ENCODE measurements around the gene PHYKPL.
"Not testable (repeated sequence)": the region's sequence is repeated elsewhere in the genome, so short reads cannot be mapped to it uniquely, and the experiment has no call there.

Gene PHYKPL

GRCh38 chr5:178234750-178235587 lies 2.4 kb upstream of the PHYKPL start:
- Mint-ChIP-seq H3K4me1 (peaks cover 55% of the 10 kb centered on the region), H3K4me3 (peak overlapping the region; percentile 16), H3K27me3 (no peaks in the 10 kb centered on the region), H3K36me3 (ENCODE audit: insufficient read depth) (peaks cover 13% of the 10 kb centered on the region), H3K9me3 (no peaks in the 10 kb centered on the region), H3K27ac (ENCODE audit: low read depth) (peak overlapping the region; percentile 32)
- ATAC-seq (replicated peaks; ENCODE audit: extremely low read depth, poor library complexity, severe bottlenecking) (no peak), DNase-seq (ENCODE audit: low spot score in 2 of 2) (peak; percentile 62 to 71)

DNA sequence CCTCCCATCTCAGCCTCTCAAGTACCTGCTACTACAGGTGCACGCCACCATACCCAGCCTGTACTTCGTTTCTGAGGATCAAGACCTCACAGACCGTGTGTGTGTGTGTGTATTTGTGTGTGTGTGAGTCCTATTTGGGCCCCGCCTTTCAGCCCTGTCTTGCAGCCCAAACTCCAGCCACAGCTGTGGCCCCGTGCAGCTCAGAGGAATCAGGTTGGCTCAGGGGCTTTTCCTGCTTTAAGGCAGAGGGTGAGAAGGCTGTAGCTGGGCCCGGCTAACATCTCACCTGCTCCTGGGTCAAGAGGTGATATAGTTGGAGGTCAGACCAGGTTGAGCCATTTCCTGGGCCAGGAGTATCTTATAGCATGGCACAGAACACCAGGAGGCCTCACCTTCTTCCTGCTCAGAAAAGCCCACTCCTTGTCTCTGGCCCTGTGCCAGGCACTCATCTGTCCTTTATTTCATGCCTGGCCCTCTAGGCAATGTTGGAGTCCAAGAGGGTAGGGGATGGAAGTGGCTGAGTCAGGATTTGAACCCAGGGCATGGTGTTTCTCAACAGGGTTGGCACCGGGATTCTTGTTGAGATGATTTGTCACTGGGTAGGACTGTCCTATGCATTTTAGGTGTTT lies 1.6 kb upstream of the PHYKPL start:
- ATAC-seq (replicated peaks; ENCODE audit: extremely low read depth, poor library complexity, severe bottlenecking) (no peak), DNase-seq (ENCODE audit: low spot score in 2 of 2) (no peak)
- H3K27ac Mint-ChIP-seq (ENCODE audit: low read depth), result peak overlapping the region; percentile 76
- H3K27me3 Mint-ChIP-seq, result no peaks in the 10 kb centered on the region
- peaks cover 57% of the 10 kb centered on the region for H3K4me1 Mint-ChIP-seq
- H3K4me3 Mint-ChIP-seq, result no peak overlapping the region
- H3K9me3 Mint-ChIP-seq, result no peaks in the 10 kb centered on the region
- peaks cover 16% of the 10 kb centered on the region for H3K36me3 Mint-ChIP-seq (ENCODE audit: insufficient read depth)

- Mint-ChIP-seq H3K4me3 (peak overlapping the region; percentile 76), H3K9me3 (no peaks in the 10 kb centered on the region), H3K27me3 (no peaks in the 10 kb centered on the region), H3K27ac (ENCODE audit: low read depth) (peak overlapping the region; percentile 76), H3K4me1 (peaks cover 57% of the 10 kb centered on the region), H3K36me3 (ENCODE audit: insufficient read depth) (peaks cover 27% of the 10 kb centered on the region)
- ATAC-seq (replicated peaks; ENCODE audit: extremely low read depth, poor library complexity, severe bottlenecking), result peak; percentile 10
- no peak for DNase-seq (ENCODE audit: low spot score in 2 of 2)
Observed at GRCh38 chr5:178232920-178233429, 373 bp upstream of the PHYKPL start.

DNA sequence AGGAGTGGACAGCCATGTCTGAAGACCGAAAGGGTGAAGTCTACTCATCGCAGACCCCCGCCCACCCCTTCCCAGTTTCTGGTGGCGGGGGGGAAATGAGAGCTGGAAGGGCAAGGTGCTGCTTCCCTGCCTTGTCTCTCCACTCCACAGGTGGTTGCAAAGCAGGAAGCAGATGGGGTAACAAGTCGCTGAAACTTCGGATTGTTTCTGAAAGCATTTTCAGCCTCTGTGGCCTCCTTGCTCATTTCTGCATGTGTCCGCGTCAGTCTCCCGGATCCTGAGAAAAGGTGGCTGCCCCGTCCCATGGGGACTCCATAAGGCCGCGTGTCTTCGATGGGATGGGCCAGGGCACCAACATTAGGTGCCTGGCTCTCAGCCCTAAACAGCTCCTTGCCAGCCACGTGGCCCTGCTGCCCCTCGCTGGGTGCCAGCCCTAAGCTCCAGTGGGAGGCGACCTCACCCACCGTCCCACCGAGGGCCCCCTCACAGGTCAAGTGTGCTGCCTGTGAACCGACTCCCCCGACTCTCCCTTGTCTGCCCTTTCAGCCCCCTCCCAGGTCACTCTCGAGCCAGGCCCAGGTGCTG lies 971 bp downstream of the PHYKPL start:
- no peaks in the 10 kb centered on the region for H3K9me3 Mint-ChIP-seq
- DNase-seq (ENCODE audit: low spot score in 2 of 2) (no peak), ATAC-seq (replicated peaks; ENCODE audit: extremely low read depth, poor library complexity, severe bottlenecking) (no peak)
- H3K4me1 Mint-ChIP-seq, result peaks cover 55% of the 10 kb centered on the region
- H3K27ac Mint-ChIP-seq (ENCODE audit: low read depth), result peak overlapping the region; percentile 44
- peaks cover 34% of the 10 kb centered on the region for H3K36me3 Mint-ChIP-seq (ENCODE audit: insufficient read depth)
- H3K27me3 Mint-ChIP-seq, result no peaks in the 10 kb centered on the region
- peak overlapping the region; percentile 76 for H3K4me3 Mint-ChIP-seq

GRCh38 chr5:178230879-178231538 lies 1.6 kb downstream of the PHYKPL start:
- Mint-ChIP-seq H3K36me3 (ENCODE audit: insufficient read depth) (peaks cover 34% of the 10 kb centered on the region), H3K4me1 (peaks cover 55% of the 10 kb centered on the region), H3K9me3 (no peaks in the 10 kb centered on the region), H3K4me3 (peak overlapping the region; percentile 76), H3K27ac (ENCODE audit: low read depth) (peak overlapping the region; percentile 44), H3K27me3 (no peaks in the 10 kb centered on the region)
- ATAC-seq (replicated peaks; ENCODE audit: extremely low read depth, poor library complexity, severe bottlenecking) (no peak), DNase-seq (ENCODE audit: low spot score in 2 of 2) (no peak)

DNA sequence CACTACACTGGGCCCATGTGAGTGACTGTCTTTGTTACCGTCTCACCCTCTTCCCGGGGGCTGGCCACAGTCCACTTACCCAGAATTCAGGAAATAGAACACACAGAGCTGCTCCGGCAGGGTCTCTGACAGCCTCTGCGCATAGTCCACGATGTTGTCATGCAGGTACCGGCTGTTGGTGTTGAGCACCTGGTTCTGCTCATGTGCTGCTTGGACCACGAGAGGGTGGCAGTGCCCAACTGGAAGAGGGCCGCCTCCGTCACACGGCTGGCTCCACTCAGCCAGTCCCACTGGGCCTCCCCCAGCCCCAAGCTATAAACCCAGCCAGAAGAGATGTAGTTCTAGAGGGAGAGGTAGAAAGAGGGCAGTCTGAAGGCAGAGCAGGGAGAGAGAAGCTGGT lies 2.7 kb downstream of the PHYKPL start:
- Mint-ChIP-seq H3K4me3 (peak overlapping the region; percentile 76), H3K27me3 (no peaks in the 10 kb centered on the region), H3K27ac (ENCODE audit: low read depth) (peak overlapping the region; percentile 72), H3K36me3 (ENCODE audit: insufficient read depth) (peaks cover 31% of the 10 kb centered on the region), H3K9me3 (no peaks in the 10 kb centered on the region), H3K4me1 (peaks cover 59% of the 10 kb centered on the region)
- DNase-seq (ENCODE audit: low spot score in 2 of 2) (no peak), ATAC-seq (replicated peaks; ENCODE audit: extremely low read depth, poor library complexity, severe bottlenecking) (no peak)

DNA sequence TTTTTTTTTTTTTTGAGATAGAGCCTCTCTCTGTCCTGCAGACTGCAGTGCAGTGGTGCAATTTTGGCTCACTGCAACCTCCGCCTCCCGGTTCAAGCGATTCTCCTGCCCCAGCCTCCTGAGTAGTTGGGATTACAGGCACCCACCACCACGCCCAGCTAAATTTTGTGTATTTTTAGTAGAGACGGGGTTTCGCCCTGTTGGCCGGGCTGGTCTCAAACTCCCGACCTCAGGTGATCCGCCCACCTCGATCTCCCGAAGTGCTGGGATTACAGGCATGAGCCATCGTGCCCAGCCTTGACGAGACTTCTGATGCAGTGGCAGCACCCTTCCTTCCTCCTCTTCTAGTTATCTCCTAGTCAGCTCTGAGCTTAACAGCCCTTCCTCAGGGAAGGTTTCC lies 3.5 kb downstream of the PHYKPL start:
- H3K4me3 Mint-ChIP-seq; H3K27me3 Mint-ChIP-seq; DNase-seq (ENCODE audit: low spot score in 2 of 2); H3K9me3 Mint-ChIP-seq; ATAC-seq (replicated peaks; ENCODE audit: extremely low read depth, poor library complexity, severe bottlenecking): not testable (repeated sequence)
- peak overlapping the region; percentile 72 for H3K27ac Mint-ChIP-seq (ENCODE audit: low read depth)
- H3K4me1 Mint-ChIP-seq, result peaks cover 58% of the 10 kb centered on the region
- peaks cover 31% of the 10 kb centered on the region for H3K36me3 Mint-ChIP-seq (ENCODE audit: insufficient read depth)

DNA sequence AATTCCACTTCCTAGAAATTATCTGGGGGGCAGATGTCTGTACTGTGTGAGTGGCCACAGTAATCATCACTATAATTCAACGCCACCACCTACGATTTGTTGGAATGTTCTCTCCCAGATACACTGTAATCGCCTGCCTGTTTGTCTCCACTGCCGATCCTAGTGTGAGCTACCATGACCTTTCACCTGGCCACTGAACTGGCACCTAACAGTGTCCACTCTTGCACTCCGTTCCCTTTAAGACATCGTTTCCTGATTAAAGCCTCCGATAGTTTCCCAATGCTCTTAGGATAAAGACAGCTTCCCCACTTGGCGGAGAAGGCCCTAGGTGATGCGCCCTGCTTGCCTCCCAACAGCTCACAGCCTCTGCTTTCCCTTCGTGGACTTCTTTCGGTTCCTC lies 4.0 kb downstream of the PHYKPL start:
- ATAC-seq (replicated peaks; ENCODE audit: extremely low read depth, poor library complexity, severe bottlenecking) (no peak), DNase-seq (ENCODE audit: low spot score in 2 of 2) (no peak)
- H3K9me3 Mint-ChIP-seq, result no peaks in the 10 kb centered on the region
- H3K27me3 Mint-ChIP-seq, result no peaks in the 10 kb centered on the region
- peaks cover 64% of the 10 kb centered on the region for H3K4me1 Mint-ChIP-seq
- no peak overlapping the region for H3K27ac Mint-ChIP-seq (ENCODE audit: low read depth)
- peaks cover 31% of the 10 kb centered on the region for H3K36me3 Mint-ChIP-seq (ENCODE audit: insufficient read depth)
- no peak overlapping the region for H3K4me3 Mint-ChIP-seq

GRCh38 chr5:178227929-178228328 lies 4.7 kb downstream of the PHYKPL start:
- peaks cover 33% of the 10 kb centered on the region for H3K36me3 Mint-ChIP-seq (ENCODE audit: insufficient read depth)

DNA sequence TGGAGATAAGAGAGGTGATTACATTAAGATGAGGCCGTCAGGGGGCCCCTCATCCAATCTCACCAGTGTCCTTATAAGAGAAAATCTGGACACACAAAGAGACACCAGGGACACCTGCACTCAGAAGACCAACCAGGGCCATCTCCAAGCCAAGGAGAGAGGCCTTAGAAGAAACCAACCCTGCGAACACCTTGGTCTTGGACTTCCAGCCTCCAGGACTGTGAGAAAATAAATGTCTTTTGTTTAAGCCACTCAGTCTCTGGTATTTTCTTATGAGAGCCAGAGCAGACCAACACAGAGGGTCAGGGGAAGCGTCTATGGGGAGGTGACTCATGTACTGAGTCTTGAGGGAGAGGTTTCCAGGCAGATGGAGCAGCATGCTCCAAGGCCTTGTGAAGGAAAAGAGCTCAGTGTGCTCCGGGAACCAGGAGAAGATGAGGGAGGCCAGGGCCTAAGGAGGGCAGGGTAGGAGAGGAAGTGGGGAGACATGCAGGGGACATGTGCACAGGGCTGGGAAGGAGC lies 5.4 kb downstream of the PHYKPL start:
- peak overlapping the region; percentile 90 for H3K27ac Mint-ChIP-seq (ENCODE audit: low read depth)

More at GRCh38 chr5:178227929-178228328, 4.7 kb downstream of the PHYKPL start:
- peak overlapping the region; percentile 12 for H3K4me3 Mint-ChIP-seq
- H3K27ac Mint-ChIP-seq (ENCODE audit: low read depth), result peak overlapping the region; percentile 90
- no peaks in the 10 kb centered on the region for H3K27me3 Mint-ChIP-seq
- no peak for ATAC-seq (replicated peaks; ENCODE audit: extremely low read depth, poor library complexity, severe bottlenecking)
- no peaks in the 10 kb centered on the region for H3K9me3 Mint-ChIP-seq
- DNase-seq (ENCODE audit: low spot score in 2 of 2), result no peak
- H3K4me1 Mint-ChIP-seq, result peaks cover 70% of the 10 kb centered on the region

GRCh38 chr5:178225174-178225573 lies 7.4 kb downstream of the PHYKPL start:
- H3K27ac Mint-ChIP-seq (ENCODE audit: low read depth), result peak overlapping the region; percentile 24
- H3K4me1 Mint-ChIP-seq, result peaks cover 74% of the 10 kb centered on the region
- no peaks in the 10 kb centered on the region for H3K9me3 Mint-ChIP-seq
- no peaks in the 10 kb centered on the region for H3K27me3 Mint-ChIP-seq
- no peak for DNase-seq (ENCODE audit: low spot score in 2 of 2)
- no peak for ATAC-seq (replicated peaks; ENCODE audit: extremely low read depth, poor library complexity, severe bottlenecking)
- H3K36me3 Mint-ChIP-seq (ENCODE audit: insufficient read depth), result peaks cover 37% of the 10 kb centered on the region
- H3K4me3 Mint-ChIP-seq, result no peak overlapping the region

More for the DNA sequence above, 5.4 kb downstream of the PHYKPL start:
- ATAC-seq (replicated peaks; ENCODE audit: extremely low read depth, poor library complexity, severe bottlenecking), result no peak
- Mint-ChIP-seq H3K4me1 (peaks cover 71% of the 10 kb centered on the region), H3K4me3 (no peak overlapping the region), H3K36me3 (ENCODE audit: insufficient read depth) (peaks cover 34% of the 10 kb centered on the region), H3K9me3 (no peaks in the 10 kb centered on the region), H3K27me3 (no peaks in the 10 kb centered on the region)
- no peak for DNase-seq (ENCODE audit: low spot score in 2 of 2)

DNA sequence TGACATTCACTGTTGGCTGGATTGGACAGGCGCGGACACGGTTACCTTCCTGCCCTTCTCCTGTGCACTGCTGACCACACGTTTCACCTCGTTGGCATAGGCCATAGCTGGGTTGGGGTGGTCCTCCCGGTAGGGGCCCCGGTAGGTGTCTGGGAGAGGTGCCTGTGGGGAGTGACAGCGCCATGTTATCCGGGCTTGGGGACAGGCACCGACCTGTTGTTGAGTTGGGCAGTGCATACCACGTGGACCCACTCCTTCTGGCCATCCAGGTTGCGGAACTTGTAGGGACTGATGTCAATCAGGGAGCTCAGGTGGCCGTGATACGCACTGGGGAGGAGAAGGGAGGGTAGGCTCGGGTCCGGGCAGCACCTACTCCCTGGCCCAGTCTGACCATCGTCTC lies 8.2 kb downstream of the PHYKPL start:
- no peak overlapping the region for H3K4me3 Mint-ChIP-seq
- H3K27me3 Mint-ChIP-seq, result no peaks in the 10 kb centered on the region
- peak overlapping the region; percentile 79 for H3K27ac Mint-ChIP-seq (ENCODE audit: low read depth)
- ATAC-seq (replicated peaks; ENCODE audit: extremely low read depth, poor library complexity, severe bottlenecking) (no peak), DNase-seq (ENCODE audit: low spot score in 2 of 2) (no peak)
- peaks cover 38% of the 10 kb centered on the region for H3K36me3 Mint-ChIP-seq (ENCODE audit: insufficient read depth)
- peaks cover 67% of the 10 kb centered on the region for H3K4me1 Mint-ChIP-seq
- H3K9me3 Mint-ChIP-seq, result no peaks in the 10 kb centered on the region
